ENCODE results near the gene CCDC92.

- TF ChIP-seq, protein P1, sequence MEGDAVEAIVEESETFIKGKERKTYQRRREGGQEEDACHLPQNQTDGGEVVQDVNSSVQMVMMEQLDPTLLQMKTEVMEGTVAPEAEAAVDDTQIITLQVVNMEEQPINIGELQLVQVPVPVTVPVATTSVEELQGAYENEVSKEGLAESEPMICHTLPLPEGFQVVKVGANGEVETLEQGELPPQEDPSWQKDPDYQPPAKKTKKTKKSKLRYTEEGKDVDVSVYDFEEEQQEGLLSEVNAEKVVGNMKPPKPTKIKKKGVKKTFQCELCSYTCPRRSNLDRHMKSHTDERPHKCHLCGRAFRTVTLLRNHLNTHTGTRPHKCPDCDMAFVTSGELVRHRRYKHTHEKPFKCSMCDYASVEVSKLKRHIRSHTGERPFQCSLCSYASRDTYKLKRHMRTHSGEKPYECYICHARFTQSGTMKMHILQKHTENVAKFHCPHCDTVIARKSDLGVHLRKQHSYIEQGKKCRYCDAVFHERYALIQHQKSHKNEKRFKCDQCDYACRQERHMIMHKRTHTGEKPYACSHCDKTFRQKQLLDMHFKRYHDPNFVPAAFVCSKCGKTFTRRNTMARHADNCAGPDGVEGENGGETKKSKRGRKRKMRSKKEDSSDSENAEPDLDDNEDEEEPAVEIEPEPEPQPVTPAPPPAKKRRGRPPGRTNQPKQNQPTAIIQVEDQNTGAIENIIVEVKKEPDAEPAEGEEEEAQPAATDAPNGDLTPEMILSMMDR (IDR thresholded peaks at IDR 0.05; ENCODE audit: low read length): no peak
- no peak for TF ChIP-seq EZH2 (optimal IDR thresholded peaks at IDR 0.05; ENCODE audit: low read depth, low read length)
These were observed 37.1 kb upstream of the CCDC92 start for GRCh38 chr12:124009781-124010180.
